Measurements from ENCODE around the gene ZNF516.
"Not testable (repeated sequence)": the region's sequence is repeated elsewhere in the genome, so short reads cannot be mapped to it uniquely, and the experiment has no call there.

The ZNF516 gene

GRCh38 chr18:76490033-76490432 is 5.0 kb downstream of the ZNF516 start:
- DNase-seq (ENCODE audit: low spot score): no peak

- no peak for DNase-seq (ENCODE audit: low spot score)
Measured at GRCh38 chr18:76489081-76489480, 6.0 kb downstream of the ZNF516 start.

- no peak for DNase-seq (ENCODE audit: low spot score)
Measured at GRCh38 chr18:76488190-76488589, 6.9 kb downstream of the ZNF516 start.

DNA sequence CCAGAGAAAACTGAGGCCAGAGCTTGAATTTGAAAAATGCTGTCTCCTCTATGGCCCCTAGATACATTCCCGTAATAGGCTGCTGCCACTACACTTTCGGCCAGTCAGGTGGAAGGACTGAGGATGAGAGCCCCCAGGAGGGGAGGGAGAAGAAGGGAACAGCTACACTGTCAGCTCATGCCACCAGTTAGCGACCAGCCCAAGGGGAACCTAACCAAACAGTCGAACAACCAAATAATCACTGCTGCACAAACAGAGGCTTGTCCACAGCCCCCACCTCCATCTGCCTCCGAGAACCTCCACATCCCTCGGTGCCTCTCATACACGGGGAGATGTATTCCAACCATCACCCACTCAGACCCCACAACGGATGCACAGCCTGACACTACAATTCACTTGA is 7.3 kb downstream of the ZNF516 start:
- DNase-seq (ENCODE audit: low spot score): no peak

GRCh38 chr18:76487070-76487469 is 8.0 kb downstream of the ZNF516 start:
- no peak for DNase-seq (ENCODE audit: low spot score)

- no peak for DNase-seq (ENCODE audit: low spot score)
Measured at GRCh38 chr18:76486574-76486973, 8.5 kb downstream of the ZNF516 start.

DNA sequence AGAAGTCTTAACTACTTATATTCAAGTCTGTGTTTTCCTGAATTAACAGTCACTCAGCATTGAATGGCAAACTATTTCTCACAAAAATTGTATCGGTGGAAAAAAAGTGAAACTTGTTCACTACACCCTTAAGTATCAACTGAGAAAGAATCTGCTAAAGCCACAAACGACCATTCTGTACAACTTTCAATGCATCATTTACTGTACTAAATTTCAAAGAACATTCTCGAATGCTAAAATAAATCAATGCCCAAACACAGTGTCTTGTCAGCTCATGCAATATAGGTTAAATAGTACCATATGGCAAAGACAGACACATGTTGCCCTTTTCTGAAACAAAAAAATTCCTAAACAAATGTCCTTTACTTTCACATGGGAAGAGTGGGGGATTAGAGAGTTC is 9.0 kb downstream of the ZNF516 start:
- DNase-seq (ENCODE audit: low spot score): no peak

GRCh38 chr18:76484749-76485387 is 10.2 kb downstream of the ZNF516 start:
- DNase-seq (ENCODE audit: low spot score): no peak

DNA sequence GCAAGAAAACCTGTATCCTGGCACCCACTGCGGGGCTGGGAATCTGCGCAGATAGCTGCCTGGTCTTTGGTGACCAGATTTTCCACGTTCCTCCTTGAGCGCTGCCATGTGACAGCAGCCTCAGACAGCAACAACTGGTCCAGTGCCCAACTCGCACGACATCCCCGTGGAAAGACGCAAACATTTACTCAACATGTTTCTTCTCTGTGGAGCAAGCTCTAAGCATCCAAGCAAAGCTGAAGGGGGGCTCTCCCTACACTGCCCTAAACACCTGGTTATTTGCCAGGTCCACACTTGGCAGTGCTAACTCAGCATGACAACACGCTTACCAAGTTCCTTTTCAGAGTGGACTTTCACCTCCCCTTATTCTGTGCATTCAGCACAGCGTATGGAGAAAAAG is 11.3 kb downstream of the ZNF516 start:
- no peak for DNase-seq (ENCODE audit: low spot score)

- no peak for DNase-seq (ENCODE audit: low spot score)
Measured at GRCh38 chr18:76482971-76483691, 11.9 kb downstream of the ZNF516 start.

DNA sequence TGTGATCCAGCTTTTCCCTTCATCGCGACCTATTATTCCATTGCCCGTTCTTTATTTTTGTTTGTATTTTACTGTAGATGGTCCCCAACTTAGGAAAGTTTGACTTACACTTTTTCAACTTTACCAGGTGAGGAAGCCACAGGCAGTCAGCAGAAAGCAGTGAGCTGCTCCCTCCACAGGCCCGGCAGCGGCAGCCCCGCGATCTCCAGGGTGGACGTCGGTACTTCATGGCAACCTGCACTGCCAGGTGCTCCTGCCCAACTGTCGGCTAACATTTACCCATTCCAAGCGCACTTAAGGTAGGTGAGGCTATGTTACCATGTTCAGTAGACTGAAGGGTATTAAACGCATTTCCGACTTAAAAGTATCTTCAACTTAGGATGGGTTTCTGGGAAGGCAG is 12.8 kb downstream of the ZNF516 start:
- DNase-seq (ENCODE audit: low spot score): no peak

- DNase-seq (ENCODE audit: low spot score): no peak
Measured at GRCh38 chr18:76480913-76481312, 14.1 kb downstream of the ZNF516 start.

DNA sequence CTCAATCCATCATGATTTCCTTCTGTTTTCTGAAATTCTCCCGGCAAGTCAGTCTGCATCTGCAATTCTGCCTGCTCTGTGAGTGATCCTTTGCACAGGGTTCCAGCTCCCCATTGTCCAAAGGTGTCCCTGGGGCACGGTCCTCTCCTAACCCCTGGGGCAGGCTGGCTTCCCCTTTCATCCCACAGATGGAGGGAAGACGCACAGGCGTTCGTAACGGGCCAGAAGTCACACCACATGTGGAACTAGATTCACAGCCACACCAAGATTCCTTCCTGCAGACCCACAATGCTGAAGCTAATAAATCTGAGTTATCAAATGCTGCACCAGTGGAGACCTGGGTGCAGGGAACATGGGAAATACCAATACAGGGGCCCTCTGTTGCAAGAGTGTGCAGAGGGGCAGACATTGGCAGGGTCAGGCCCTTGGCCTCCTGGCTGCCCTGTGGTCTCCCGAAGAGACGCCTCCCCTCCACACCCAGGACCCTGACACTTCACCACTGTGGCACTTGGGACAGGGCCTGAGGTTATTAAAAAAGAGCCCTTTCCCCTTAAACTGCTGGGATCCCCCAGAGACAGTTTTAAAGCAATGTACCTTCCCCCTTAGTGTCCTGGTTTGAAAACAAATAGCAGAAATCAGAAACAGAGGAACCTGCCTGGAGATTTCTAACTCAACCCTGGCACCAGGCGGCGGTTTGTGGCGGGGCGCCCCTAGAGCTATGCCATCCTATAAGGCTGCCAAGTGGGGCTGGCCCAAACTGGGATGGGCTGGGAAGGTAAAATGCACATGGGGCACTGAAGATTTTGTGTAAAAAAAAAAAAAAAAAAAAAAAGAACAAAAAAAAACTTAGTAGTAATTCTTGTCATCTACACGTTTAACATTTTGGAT is 15.4 kb downstream of the ZNF516 start:
- no peak for DNase-seq (ENCODE audit: low spot score)

DNA sequence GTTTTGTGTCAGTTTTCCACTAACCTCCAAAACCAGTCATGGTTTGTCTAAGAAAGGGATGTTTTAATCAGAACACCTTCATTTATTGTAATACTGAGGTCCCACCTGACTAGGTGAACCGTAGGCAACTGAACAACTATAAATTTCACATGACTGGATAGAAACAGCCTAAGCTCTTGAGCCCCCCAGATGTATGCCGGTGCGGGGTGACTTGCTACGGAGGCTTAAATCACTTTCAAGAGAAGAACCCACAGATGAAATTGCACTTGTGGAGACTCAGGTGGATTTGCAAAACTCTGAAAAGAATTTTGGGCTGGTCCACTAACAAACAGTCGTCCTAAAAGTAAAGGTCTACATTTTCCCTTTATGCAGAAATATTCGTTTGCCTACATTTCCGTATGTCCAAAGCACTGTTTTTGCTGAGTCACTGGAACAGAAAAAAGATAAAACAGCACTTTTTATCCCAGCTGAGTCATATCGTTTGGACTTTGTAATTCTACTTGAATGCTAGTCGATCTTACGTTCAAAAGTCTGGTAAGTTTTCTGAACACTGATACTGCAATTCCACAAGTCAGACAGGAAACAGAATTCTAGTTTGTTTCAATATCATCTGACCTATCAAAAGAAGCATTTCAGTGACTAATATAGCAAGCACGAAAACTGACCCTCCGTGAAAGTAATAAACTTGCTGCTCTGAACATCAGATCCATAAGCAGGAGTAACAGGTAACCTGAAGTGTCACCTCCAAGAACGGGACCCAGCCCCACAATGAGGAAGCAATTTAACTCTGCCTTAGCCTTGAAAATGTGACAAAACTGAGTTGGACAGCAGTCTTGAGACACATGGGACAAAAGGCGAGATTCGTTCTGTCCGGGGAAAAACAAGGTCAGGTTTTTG is 18.1 kb downstream of the ZNF516 start:
- DNase-seq (ENCODE audit: low spot score): no peak

DNA sequence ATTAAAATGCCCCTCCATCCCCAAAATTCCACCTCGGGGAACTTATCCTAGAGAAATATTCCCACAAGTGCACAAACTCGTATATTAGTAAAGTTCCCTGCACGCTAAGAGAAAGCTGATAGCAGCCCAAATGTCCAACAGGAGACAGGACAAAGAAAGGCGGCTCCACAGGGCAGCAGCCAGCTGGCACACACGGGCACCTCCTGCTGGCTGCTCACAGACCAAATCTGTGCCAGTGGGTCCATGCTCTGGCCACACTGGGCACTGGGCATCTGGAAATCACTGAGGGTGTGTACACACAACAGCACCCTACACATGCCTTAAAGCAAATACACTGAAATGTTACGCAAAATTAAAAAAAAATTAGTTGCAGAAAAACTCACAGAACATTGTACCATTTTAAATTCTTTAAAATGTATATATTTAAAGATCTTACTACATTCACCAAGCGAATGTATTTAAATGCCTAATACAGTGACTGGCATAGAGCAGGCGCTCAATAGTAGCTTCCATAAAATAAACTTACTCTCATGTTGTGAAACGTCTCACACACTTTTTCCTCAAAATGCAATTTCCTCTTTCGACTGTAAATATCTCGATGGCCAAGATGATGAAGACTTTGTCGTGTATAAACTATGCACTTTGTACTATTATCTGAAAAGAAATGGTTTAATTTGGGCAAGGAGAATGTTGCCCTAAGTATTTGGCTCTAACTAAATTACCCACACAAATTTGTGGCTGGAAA is 19.4 kb downstream of the ZNF516 start:
- no peak for DNase-seq (ENCODE audit: low spot score)

GRCh38 chr18:76474824-76475223 is 20.2 kb downstream of the ZNF516 start:
- DNase-seq (ENCODE audit: low spot score): no peak

- not testable (repeated sequence) for DNase-seq (ENCODE audit: low spot score)
Measured at GRCh38 chr18:76473521-76473920, 21.5 kb downstream of the ZNF516 start.

GRCh38 chr18:76472829-76473228 is 22.2 kb downstream of the ZNF516 start:
- no peak for DNase-seq (ENCODE audit: low spot score)

DNA sequence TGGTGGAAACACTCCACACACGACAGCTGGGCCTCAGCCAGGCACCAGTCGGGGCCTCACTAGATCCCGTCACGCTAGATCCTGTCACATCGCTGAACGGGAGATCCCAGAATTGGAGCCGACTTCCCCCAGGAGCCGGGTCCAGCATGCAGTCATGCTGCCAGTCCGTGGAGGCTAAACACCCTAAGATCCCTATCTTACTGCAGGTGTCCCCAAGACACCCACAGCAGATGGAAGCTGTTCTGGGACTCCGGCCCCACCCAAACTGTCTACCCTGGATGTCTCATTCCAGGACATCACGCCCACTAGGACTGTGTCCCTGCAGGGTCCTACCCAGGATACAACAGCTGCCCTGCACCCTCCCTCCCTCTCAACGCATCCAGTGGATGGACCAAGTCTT is 23.4 kb downstream of the ZNF516 start:
- no peak for DNase-seq (ENCODE audit: low spot score)

DNA sequence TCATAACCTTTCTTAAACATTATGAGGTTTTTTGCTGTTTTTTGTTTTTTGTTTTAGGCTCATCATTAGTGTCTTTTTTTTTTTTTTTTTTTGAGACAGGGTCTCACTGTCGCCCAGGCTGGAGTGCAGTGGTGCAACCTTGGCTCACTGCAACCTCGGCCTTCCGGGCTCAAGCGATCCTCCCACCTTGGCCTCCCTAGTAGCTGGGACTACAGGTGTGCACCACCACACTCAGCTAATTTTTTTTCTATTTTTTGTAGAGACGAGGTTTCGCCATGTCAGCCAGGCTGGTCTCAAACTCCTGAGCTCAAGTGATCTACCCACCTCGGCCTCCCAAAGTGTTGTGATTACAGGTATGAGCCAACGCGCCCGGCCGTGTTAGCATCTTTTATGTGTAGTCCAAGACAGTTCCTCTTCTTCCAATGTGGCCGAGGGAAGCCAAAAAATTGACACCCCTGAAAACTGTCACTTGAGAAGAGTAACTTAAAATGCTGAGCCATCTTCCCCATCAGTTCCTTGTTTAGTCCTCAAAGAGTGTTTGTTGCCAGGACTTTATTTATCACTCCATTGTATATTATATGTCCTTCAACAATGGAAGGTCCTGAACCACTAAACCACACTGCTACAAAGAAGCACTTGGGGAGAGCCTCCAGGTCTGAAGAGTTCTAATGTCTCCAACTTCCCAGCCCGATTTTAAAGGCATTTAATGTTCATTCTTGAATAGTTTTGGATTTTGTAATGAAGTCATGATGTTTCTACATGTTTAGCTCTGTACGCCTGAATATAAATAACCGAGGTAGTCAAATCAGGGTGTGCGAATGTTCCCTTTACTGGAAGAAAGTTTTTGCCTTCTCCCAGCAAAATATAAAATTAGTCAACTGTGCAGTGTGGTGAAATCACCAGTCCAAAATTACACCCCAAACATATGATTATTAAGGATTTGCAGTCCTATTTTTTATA is 26.4 kb downstream of the ZNF516 start:
- no peak for DNase-seq (ENCODE audit: low spot score)
